Body of pancreas (tissue), 4 donors: ENCODE measurements around the gene ABL1. TPM values are rescaled to one million over a fixed set of nuclear protein-coding genes. Genes with fewer than 3 reads are reported as not detected.

ENCODE experiments used
- ATAC-seq: fragments of 150-250 bp; one replicate; pipeline ENCODE4 v1.9.1; 2016
- DNase-seq, 4 donors: peaks; one replicate each; pipeline ENCODE4 v3.0.0-alpha.2; 2019
- H3K27ac ChIP-seq, 4 donors: fragments of 200-600 bp; sonication (generic); 1 replicate in 3 of 4; 2 replicates in 1 of 4; pipeline versions ENCODE4 v1.5.1 to v1.6.1; 2016 to 2019; ENCODE audit warnings: mild to moderate bottlenecking in 1 of 4, mixed read lengths in 1 of 4, moderate library complexity in 1 of 4
- H3K27me3 ChIP-seq, 2 donors: fragments of 200-600 bp; sonication (generic); one replicate each; pipeline ENCODE4 v1.6.0; 2016; ENCODE audit warnings: mild to moderate bottlenecking in 1 of 2
- H3K36me3 ChIP-seq, 2 donors: fragments of 200-600 bp; sonication (generic); replicated peaks in 1 of 2; 2 replicates each; pipeline ENCODE4 v1.5.1; 2016; ENCODE audit warnings: low read depth in 2 of 2; ENCODE audit not compliant: insufficient read depth in 1 of 2
- H3K4me1 ChIP-seq: fragments of 200-600 bp; sonication (generic); one replicate; pipeline ENCODE4 v1.6.0; 2016
- H3K4me3 ChIP-seq, 2 donors: fragments of 200-600 bp; sonication (generic); 1 replicate in 1 of 2; 2 replicates in 1 of 2; pipeline ENCODE4 v1.5.1; 2016 to 2019
- H3K9me3 ChIP-seq, 3 donors: fragments of 200-600 bp; sonication (generic); 1 replicate in 2 of 3; 2 replicates in 1 of 3; pipeline ENCODE4 v1.5.1; 2016
- CTCF ChIP-seq, 7 experiments: fragments of 450-650 bp in 4 of 7; fragments of 200-600 bp in 3 of 7; sonication (generic) in 3 of 7; IDR thresholded peaks; one replicate each; pipeline ENCODE4 v1.5.1; 2016 to 2019; ENCODE audit warnings: antibody characterized with exemption in 7 of 7
- POLR2A ChIP-seq, 3 donors: fragments of 450-650 bp; IDR thresholded peaks; one replicate each; pipeline ENCODE4 v1.6.1; 2016; ENCODE audit warnings: antibody characterized with exemption in 3 of 3, mild to moderate bottlenecking in 2 of 3
- whole genome bisulfite sequencing, 2 donors: methylation state at CpG; one replicate each; pipeline ENCODE4 v1.1.5; 2017; 5-methylcytosine and 5-hydroxymethylcytosine counted together
- intact Hi-C: fragments of 100-400 bp; cut with DNase I; formaldehyde crosslinking; loops from one replicate; pipeline ENCODE4 v1.15.1; 2023
- total RNA-seq, 2 donors: library from RNA; depleted of rRNA; stranded (reverse); fragments of >200 nt; gene quantifications; one replicate each; pipeline ENCODE4 v1.1.0, GENCODE V29; 2016

Gene ABL1
- total RNA-seq, 2 donors from 2014 or later: 23.3 to 29.0 TPM

DNA sequence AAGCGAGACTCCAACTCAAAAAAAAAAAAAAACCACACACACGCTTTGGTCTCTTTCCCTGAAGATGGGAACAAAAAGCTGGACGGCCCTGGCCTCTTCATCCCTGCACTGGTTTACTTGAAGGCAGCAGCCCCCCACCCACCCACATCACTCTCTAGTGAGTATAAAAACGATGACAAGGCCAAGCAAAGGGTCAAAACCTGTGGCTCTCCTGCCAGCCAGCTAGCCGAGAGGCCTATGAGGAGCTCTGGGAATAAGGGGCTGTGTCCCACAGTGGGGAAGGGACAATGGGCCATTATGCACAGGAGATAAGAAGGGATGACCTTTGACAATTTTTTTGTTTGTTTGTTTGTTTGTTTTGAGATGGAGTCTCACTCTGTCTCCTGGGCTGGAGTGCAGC lies 48.4 kb downstream of the ABL1 start:
- ATAC-seq (no peak), DNase-seq (no peak)
- Histone ChIP-seq H3K4me3 (no peak overlapping the region), H3K27ac (no peak overlapping the region), H3K4me1 (no peaks in the 10 kb centered on the region), H3K27me3 (no peaks in the 10 kb centered on the region), H3K36me3 (peaks cover 13 to 52% of the 10 kb centered on the region in 2 donors), H3K9me3 (no peaks in the 10 kb centered on the region)
- TF ChIP-seq POLR2A (IDR thresholded peaks at IDR 0.05): no peak
- TF ChIP-seq CTCF (IDR thresholded peaks at IDR 0.05): no peak
- WGBS, 2 donors: 79 to 90% methylated on average over 3 to 5 of the region's 5 CpGs
- intact Hi-C loops: no loop called here

DNA sequence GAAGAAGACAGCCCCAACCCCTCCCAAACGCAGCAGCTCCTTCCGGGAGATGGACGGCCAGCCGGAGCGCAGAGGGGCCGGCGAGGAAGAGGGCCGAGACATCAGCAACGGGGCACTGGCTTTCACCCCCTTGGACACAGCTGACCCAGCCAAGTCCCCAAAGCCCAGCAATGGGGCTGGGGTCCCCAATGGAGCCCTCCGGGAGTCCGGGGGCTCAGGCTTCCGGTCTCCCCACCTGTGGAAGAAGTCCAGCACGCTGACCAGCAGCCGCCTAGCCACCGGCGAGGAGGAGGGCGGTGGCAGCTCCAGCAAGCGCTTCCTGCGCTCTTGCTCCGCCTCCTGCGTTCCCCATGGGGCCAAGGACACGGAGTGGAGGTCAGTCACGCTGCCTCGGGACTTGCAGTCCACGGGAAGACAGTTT lies 49.1 kb downstream of the ABL1 start:
- intact Hi-C loops: no loop called here
- Histone ChIP-seq H3K36me3 (peaks cover 13 to 49% of the 10 kb centered on the region in 2 donors), H3K27ac (no peak overlapping the region), H3K9me3 (no peaks in the 10 kb centered on the region), H3K27me3 (no peaks in the 10 kb centered on the region), H3K4me1 (no peaks in the 10 kb centered on the region), H3K4me3 (no peak overlapping the region)
- WGBS, 2 donors: 87% methylated on average over 14 to 24 of the region's 25 CpGs
- TF ChIP-seq CTCF (IDR thresholded peaks at IDR 0.05) (no peak), POLR2A (IDR thresholded peaks at IDR 0.05) (no peak)
- ATAC-seq: no peak
- DNase-seq: no peak

GRCh38 chr9:130884542-130885483 lies 49.8 kb downstream of the ABL1 start:
- intact Hi-C loops: no loop called here
- H3K36me3 ChIP-seq: peaks cover 12 to 45% of the 10 kb centered on the region in 2 donors
- WGBS, 2 donors: 84 to 91% methylated on average over 34 to 39 of the region's 47 CpGs
- no peak for ATAC-seq
- H3K27me3 ChIP-seq: no peaks in the 10 kb centered on the region
- no peak for DNase-seq
- H3K27ac ChIP-seq: no peak overlapping the region
- no peaks in the 10 kb centered on the region for H3K4me1 ChIP-seq
- no peak overlapping the region for H3K4me3 ChIP-seq
- TF ChIP-seq CTCF (IDR thresholded peaks at IDR 0.05): no peak
- TF ChIP-seq POLR2A (IDR thresholded peaks at IDR 0.05): no peak
- no peaks in the 10 kb centered on the region for H3K9me3 ChIP-seq

DNA sequence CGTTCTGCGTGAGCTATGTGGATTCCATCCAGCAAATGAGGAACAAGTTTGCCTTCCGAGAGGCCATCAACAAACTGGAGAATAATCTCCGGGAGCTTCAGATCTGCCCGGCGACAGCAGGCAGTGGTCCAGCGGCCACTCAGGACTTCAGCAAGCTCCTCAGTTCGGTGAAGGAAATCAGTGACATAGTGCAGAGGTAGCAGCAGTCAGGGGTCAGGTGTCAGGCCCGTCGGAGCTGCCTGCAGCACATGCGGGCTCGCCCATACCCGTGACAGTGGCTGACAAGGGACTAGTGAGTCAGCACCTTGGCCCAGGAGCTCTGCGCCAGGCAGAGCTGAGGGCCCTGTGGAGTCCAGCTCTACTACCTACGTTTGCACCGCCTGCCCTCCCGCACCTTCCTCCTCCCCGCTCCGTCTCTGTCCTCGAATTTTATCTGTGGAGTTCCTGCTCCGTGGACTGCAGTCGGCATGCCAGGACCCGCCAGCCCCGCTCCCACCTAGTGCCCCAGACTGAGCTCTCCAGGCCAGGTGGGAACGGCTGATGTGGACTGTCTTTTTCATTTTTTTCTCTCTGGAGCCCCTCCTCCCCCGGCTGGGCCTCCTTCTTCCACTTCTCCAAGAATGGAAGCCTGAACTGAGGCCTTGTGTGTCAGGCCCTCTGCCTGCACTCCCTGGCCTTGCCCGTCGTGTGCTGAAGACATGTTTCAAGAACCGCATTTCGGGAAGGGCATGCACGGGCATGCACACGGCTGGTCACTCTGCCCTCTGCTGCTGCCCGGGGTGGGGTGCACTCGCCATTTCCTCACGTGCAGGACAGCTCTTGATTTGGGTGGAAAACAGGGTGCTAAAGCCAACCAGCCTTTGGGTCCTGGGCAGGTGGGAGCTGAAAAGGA lies 50.7 kb downstream of the ABL1 start:
- Histone ChIP-seq H3K27me3 (no peaks in the 10 kb centered on the region), H3K27ac (no peak overlapping the region), H3K9me3 (no peaks in the 10 kb centered on the region), H3K36me3 (peaks cover 3 to 36% of the 10 kb centered on the region in 2 donors), H3K4me1 (no peaks in the 10 kb centered on the region), H3K4me3 (no peak overlapping the region)
- TF ChIP-seq POLR2A (IDR thresholded peaks at IDR 0.05) (no peak), CTCF (IDR thresholded peaks at IDR 0.05) (no peak)
- DNase-seq (no peak), ATAC-seq (no peak)
- WGBS, 2 donors: 89 to 90% methylated on average over 25 to 31 of the region's 35 CpGs
- intact Hi-C loops: no loop called here
